GM19351 (cell line): Measurements from ENCODE around the gene UCP1.
"Not testable (repeated sequence)": the region's sequence is repeated elsewhere in the genome, so short reads cannot be mapped to it uniquely, and the experiment has no call there.

Experiments
- ATAC-seq: cut with Tn5 transposase; IDR thresholded peaks from one replicate; pipeline ENCODE4 v1.9.1; 2021; ENCODE audit warnings: mild to moderate bottlenecking, moderate library complexity; ENCODE audit not compliant: unreplicated experiment

The UCP1 gene

DNA sequence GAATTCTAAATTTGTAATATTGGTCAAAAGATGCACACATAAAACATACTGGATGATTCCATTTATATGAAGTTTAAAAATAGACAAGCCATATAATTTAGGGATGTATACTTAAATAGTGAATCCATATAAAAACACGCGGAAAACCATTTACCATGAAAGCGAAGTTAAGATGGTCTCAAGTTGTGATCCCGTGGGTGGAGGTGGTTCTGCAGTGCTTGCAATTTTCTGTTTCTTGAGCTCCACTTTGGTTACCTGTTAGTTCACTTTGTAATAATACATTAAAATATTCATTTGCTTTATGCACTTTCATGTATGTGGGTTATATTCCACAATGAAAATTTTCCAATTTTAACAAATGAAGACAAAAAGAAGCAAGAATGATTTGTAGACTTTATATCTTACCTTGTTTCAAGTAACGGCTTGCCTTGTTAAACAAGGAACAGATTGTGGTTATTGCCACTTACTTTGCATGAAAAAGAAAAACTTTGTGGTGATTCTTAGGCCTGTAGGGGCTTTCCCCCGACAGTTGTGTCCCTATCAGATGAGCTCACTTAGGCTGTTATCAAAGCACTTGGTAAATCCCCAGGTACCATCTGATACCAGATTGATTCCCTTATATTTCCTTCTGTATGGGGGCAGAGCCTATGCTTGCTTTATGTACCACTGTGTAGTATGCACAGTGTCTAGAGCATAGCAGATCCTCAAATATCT, 12.2 kb downstream of the UCP1 start:
- ATAC-seq: peak; percentile 100

DNA sequence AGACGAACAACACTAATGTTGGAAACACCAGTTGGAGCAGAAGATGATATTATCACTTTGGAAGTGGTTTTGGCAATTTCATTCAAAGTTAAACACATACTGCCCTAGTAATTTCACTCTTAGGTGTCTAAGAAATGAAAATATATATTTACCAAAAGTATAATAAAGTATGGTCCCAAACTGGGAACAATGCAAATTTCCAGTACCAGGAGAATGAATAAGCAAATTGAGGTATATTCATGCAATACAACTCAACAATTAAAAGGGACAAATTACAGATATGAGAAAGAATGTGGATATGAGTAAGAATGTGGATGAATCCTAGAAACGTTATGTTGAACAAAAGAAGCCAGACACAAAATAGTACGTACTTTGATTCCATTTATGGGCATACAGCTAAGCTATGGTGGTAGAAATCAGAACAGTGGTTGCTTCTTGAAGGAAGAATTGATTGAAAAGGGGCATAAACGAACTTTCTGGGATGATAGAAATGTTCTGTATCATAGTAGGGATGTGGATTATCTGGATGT, 34.7 kb downstream of the UCP1 start:
- ATAC-seq: no peak

DNA sequence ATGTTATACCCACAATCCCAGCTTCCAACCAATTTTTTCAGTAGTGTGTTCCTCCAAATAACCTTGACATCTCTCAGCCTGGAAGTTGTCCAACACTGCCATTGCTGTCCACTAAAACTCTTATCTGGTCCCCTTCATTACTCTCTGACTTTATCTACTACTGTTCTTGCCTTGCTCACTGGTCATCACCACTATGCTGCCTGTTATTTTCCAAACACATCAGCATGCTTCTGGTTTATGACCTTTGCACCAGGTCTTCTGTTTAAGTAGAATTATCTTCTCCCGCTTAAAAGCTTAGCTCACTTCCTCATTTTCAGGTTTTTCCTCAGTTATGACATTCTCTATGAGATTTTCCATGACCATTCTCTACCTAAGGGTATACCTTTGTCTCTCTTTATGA, 39.3 kb downstream of the UCP1 start:
- ATAC-seq: no peak

DNA sequence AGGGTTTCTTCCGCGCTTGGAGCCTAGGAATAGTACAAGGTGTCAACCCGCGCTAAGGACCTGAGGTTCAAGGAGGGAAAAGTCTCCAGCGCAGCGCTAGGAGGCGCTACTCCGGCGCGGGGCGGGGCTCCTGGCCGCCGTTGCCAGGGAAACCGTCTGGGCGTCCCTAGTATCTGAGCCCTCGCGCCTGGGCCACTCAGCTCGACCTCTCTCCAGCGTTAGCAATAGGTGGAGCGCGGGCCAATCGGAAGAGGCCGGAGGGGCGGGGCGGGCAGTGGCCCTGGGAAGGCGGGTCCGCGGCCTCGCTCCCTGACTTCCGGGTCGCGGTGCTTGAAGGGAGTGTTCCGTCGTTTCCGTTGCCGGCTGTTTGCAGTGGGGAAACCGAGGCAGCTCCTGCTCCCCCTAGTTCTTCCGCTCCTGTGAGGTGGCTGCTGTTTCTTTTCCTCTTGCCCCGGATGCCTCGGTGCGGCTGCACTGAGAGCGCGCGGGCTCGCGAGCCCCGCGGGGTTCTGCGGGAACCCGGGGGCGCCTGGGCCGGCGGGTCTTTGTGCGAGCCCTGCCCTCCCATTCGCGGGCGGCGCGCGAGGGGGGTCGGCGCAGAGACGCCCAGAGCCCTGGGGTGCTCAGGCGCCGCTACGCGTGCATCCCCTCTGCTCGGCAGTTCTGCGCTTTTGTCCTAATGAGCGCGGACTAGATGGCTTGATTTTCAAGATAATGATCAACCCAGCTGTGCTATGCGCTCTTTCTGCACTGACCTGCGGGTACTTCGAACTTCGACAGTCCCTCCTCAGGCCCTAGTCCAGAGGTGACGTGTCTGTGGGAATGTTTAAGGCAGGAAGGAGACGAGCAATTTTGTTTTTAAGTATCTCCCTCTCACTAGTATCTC, 44.7 kb downstream of the UCP1 start, which contains the start of gene ELMOD2:
Gene ELMOD2 (plus strand): TSS at position 312 of the 886 bp plus-strand sequence. CDS start 1,261 bp downstream, outside the sequence.
- peak; percentile 99 for ATAC-seq

DNA sequence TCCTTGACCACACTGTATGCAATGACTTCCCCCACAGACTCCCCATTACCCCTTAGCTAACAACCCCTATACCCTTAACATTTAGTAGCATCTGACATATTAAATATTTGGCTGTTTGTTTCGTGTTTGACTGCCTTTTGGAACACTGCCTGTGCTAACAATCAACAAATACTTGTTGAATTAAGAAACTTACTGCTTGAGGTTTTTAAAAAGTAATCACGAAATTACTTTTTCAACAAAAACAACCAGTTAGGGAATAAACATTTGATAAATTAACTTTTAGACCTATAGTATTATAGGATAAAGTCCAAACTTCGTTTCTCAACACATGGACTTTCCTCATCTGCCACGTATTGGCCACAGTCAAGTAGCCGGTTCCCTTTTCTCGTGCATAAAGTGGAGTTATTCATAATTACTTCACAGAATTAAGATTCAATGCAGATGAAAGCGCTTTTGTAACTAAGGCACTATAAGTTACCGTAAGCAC, 45.3 kb downstream of the UCP1 start:
- peak; percentile 12 for ATAC-seq

DNA sequence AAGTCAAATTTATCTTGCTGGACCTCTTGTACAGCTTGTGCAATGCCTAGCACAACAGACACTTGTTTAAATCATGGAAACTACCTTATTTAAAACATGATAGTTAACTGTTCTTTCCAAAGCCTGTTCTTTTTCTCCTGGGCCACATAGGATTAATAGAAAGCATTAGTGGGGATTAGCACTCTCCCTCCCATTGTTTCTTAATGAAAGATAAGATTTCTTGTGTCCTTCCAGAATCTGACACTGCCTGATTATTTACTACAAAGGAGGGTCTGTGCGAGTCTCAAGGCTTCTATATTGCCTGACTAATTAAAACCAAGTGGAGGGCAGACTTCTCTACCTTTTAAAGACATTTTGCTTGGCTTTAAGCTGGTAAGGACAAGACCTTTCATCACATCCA, 53.3 kb downstream of the UCP1 start:
- ATAC-seq: no peak

DNA sequence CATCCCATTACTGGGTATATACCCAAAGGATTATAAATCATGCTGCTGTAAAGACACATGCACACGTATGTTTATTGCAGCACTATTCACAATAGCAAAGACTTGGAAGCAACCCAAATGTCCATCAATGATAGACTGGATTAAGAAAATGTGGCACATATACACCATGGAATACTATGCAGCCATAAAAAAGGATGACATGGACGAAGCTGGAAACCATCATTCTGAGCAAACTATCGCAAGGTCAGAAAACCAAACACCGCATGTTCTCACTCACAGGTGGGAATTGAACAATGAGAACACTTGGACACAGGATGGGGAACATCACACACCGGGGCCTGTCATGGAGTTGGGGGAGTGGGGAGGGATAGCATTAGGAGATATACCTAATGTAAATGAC, 55.0 kb downstream of the UCP1 start:
- ATAC-seq: not testable (repeated sequence)
